Naive B cell (primary cell): ENCODE results near the gene ATP6V1G3. TPM values are rescaled to one million over a fixed set of nuclear protein-coding genes. Genes with fewer than 3 reads are reported as not detected.
A peak's percentile ranks its signal among the peaks of the same experiment; 100 is the strongest.
"Not testable (repeated sequence)": the region's sequence is repeated elsewhere in the genome, so short reads cannot be mapped to it uniquely, and the experiment has no call there.

Experiments used
- ATAC-seq, 2 donors: fragments of 150-1000 bp; cut with Tn5 transposase; 2 replicates each; pipeline ENCODE4 v1.10.0; 2021; ENCODE audit warnings: low read depth in 2 of 2, mild to moderate bottlenecking in 2 of 2, moderate library complexity in 2 of 2
- DNase-seq: peaks from one replicate; pipeline ENCODE4 v3.0.0; 2022
- H3K27ac Mint-ChIP-seq, 6 donors: one replicate each; pipeline ENCODE4 v1.8.0; 2020 to 2022; ENCODE audit warnings: mild to moderate bottlenecking in 6 of 6, mixed read lengths in 6 of 6, moderate library complexity in 5 of 6, inconsistent platforms in 2 of 6
- H3K27me3 Mint-ChIP-seq, 3 donors: one replicate each; pipeline ENCODE4 v1.8.0; 2021 to 2022; ENCODE audit warnings: mixed read lengths in 3 of 3, mild to moderate bottlenecking in 1 of 3
- H3K36me3 Mint-ChIP-seq, 2 donors: one replicate each; pipeline ENCODE4 v1.8.0; 2020 to 2022; ENCODE audit warnings: mixed read lengths in 2 of 2, inconsistent platforms in 1 of 2, mild to moderate bottlenecking in 1 of 2
- H3K4me1 Mint-ChIP-seq, 3 donors: one replicate each; pipeline ENCODE4 v1.8.0; 2020 to 2022; ENCODE audit warnings: mixed read lengths in 3 of 3, inconsistent platforms in 1 of 3, mild to moderate bottlenecking in 1 of 3, moderate library complexity in 1 of 3
- H3K4me3 Mint-ChIP-seq, 8 donors: one replicate each; pipeline ENCODE4 v1.8.0; 2020 to 2022; ENCODE audit warnings: mild to moderate bottlenecking in 8 of 8, mixed read lengths in 8 of 8, moderate library complexity in 8 of 8, inconsistent platforms in 2 of 8
- H3K9me3 Mint-ChIP-seq, 7 donors: one replicate each; pipeline ENCODE4 v1.8.0; 2020 to 2022; ENCODE audit warnings: mixed read lengths in 7 of 7, mild to moderate bottlenecking in 5 of 7, inconsistent platforms in 2 of 7, moderate library complexity in 1 of 7
- polyA plus RNA-seq, 6 donors: library from polyadenylated mRNA; unstranded; fragments of 300-500 nt; fragmentation: Illumina TruSeq; gene quantifications; one replicate each; pipeline ENCODE4 v1.2.3, GENCODE V29; 2021; ENCODE audit warnings: low read depth in 6 of 6

Gene ATP6V1G3, protein sequence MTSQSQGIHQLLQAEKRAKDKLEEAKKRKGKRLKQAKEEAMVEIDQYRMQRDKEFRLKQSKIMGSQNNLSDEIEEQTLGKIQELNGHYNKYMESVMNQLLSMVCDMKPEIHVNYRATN
- not detected for polyA plus RNA-seq

DNA sequence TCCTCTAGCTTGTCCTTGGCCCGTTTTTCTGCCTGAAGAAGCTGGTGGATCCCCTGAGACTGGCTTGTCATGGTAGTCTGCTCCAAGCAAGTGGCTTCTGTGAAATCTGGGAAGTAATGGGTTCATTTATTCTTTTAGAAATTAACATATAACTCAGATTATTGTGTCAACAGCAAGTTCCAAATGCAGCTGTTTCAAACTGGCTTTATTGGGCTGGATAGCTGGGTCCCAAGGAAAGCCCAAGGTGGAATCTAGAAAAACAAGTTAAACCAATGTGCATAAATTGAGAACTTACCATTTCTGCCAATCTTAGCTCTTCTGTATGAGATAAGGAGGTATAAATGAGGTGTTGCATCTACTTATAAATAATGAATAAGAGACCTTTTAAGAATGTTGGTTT lies at the start of gene ATP6V1G3:
Gene ATP6V1G3, minus strand, starts transcription at position 101 of the 400 bp plus-strand sequence. Its CDS starts 30 bp downstream, at position 71.
- Mint-ChIP-seq H3K36me3 (no peaks in the 10 kb centered on the region), H3K27me3 (no peaks in the 10 kb centered on the region), H3K9me3 (peaks cover 0 to 3% (median 0%) of the 10 kb centered on the region in 7 donors), H3K27ac (peak within 1 kb of the TSS; percentile 44 to 91 (median 82)), H3K4me3 (peak within 1 kb of the TSS in 7 of 8 donors; percentile 19 to 77 (median 46)), H3K4me1 (peaks cover 45 to 78% (median 73%) of the 10 kb centered on the region in 3 donors)
- no peak for DNase-seq
- ATAC-seq, result no peak

DNA sequence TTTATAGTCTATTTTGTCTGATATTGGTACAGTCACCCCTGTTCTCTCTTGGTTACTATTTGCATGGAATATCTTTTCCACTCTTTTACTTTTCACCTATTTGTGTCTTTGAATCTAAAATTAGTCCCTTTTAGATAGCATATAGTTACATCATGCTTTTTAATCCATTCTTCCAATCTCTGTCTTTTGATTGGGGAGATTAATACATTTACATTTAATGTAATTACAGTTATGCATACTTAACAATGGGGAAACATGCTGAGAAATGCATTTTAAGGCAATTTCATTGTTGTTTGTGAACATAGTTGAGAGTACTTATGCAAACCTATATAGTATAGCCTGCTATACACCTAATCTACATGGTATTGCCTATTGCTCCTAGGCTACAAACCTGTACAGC lies 48.4 kb upstream of the ATP6V1G3 start:
- no peak for ATAC-seq
- no peak overlapping the region for H3K4me3 Mint-ChIP-seq
- H3K36me3 Mint-ChIP-seq, result peaks cover 19 to 44% of the 10 kb centered on the region in 2 donors
- no peak overlapping the region for H3K27ac Mint-ChIP-seq
- peaks cover 3 to 5% (median 4%) of the 10 kb centered on the region in 3 donors for H3K4me1 Mint-ChIP-seq
- DNase-seq, result no peak
- H3K9me3 Mint-ChIP-seq, result peaks cover 12 to 55% (median 33%) of the 10 kb centered on the region in 7 donors
- H3K27me3 Mint-ChIP-seq, result no peaks in the 10 kb centered on the region

DNA sequence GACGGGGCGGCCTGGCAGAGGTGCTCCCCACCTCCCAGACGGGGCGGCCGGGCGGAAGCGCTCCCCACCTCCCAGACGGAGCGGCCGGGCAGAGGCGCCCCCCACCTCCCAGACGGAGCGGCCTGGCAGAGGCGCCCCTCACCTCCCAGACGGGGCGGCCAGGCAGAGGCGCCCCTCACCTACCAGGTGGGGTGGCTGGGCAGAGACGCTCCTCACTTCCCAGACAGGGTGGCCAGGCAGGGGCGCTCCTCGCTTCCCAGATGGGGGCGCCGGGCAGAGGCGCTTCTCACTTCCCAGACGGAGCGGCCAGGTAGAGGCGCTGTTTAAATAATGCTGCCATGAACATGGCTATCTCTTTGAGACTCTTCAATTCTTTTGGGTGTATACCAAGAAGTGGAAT lies 43.7 kb upstream of the ATP6V1G3 start:
- Mint-ChIP-seq H3K9me3 (peaks cover 13 to 54% (median 26%) of the 10 kb centered on the region in 7 donors), H3K27me3 (no peaks in the 10 kb centered on the region), H3K27ac (peak overlapping the region in 1 of 6 donors; percentile 50), H3K4me3 (no peak overlapping the region), H3K4me1 (peaks cover 3 to 5% (median 4%) of the 10 kb centered on the region in 3 donors), H3K36me3 (peaks cover 6 to 29% of the 10 kb centered on the region in 2 donors)
- DNase-seq (no peak), ATAC-seq (no peak)

DNA sequence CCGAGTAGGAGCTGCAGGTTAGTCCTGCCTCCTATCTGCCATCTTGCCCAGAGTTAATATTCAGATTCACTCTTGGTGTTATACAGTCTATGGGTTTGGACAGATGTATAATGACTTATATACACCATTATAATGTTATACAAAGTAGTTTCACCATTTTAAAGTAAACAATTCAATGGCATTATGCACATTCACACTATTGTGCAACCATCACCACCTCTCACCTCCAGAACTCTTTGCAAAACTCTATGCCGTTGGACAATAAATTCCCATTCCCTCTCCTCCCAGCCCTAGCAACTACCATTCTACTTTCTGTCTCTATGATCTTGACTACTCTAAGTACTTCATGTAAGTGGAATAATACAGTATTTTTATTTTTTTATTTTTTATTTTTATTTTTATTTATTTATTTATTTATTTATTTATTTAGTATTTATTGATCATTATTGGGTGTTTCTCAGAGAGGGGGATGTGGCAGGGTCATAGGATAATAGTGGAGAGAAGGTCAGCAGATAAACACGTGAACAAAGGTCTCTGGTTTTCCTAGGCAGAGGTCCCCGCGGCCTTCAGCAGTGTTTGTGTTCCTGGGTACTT lies 42.8 kb upstream of the ATP6V1G3 start:
- DNase-seq, H3K27ac Mint-ChIP-seq, ATAC-seq, H3K4me1 Mint-ChIP-seq, H3K27me3 Mint-ChIP-seq: not testable (repeated sequence)
- H3K9me3 Mint-ChIP-seq, result peaks cover 13 to 48% (median 22%) of the 10 kb centered on the region in 7 donors
- H3K4me3 Mint-ChIP-seq, result peak overlapping the region in 1 of 8 donors; percentile 42
- H3K36me3 Mint-ChIP-seq, result peaks cover 6 to 24% of the 10 kb centered on the region in 2 donors

DNA sequence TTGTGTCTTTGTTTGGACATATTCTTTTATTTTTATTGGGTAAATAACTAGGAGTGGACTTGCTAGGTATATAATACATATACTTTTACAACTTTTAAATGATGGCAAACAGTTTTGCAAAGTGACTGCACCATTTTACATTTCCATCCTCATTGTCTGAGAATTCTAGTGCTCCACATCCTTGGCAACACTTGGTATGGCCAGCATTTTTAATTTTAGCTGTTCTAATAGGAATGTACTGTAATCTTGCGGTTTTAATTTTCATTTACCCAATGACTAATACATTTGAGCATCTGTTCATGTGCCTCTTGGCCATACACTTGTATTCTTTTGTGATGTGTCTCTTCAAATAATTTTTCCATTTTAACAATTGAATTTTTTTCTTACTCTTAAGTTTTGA lies 37.0 kb upstream of the ATP6V1G3 start:
- no peaks in the 10 kb centered on the region for H3K27me3 Mint-ChIP-seq
- H3K36me3 Mint-ChIP-seq, result peaks cover 0 to 20% of the 10 kb centered on the region in 2 donors
- no peak for DNase-seq
- H3K4me3 Mint-ChIP-seq, result no peak overlapping the region
- peaks cover 9 to 33% (median 19%) of the 10 kb centered on the region in 7 donors for H3K9me3 Mint-ChIP-seq
- H3K4me1 Mint-ChIP-seq, result peaks cover 19 to 35% (median 24%) of the 10 kb centered on the region in 3 donors
- no peak overlapping the region for H3K27ac Mint-ChIP-seq
- ATAC-seq, result no peak

DNA sequence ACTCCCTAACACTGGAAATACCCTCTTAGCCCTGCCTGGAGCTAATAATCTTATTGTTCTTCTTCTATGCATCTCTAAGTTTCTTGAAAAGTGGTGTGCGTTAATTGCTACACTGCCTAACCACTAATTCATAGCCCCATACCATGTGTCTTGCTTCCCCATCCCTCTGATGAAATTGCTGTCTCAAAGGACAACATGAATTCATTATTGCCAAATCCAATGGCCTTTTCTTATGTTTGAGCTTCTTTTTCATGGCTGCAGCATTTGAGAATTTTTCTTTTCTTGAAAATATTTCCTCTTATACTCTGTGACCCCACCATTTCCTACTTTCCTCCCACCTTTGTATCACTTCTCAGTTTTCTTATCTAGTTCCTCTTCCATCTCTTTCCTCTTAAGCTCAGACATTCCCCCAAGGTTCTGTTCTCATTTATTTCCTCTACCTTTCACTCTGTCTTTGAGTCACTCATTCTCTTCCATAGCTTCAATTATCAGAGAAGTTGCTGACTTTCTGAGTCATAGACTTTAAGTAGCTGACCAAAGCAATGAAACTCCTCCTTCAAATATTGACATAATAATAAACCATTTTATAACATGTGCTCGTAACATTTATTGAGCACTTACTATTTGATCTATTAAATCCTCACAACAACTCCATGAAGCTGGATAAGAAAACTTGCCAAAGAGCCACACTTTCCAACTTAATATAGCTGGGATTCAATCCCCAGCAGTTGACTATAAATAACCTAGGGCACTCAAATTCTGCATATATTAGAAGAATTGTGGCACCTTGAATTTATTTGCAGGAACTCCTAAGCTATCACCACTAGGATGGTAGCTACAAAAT lies 35.5 kb upstream of the ATP6V1G3 start:
- ATAC-seq, result peak; percentile 95 to 98
- DNase-seq, result peak; percentile 56
- Mint-ChIP-seq H3K4me3 (peak overlapping the region; percentile 0 to 71 (median 40)), H3K27ac (peak overlapping the region; percentile 29 to 97 (median 83)), H3K4me1 (peaks cover 23 to 35% (median 24%) of the 10 kb centered on the region in 3 donors), H3K27me3 (no peaks in the 10 kb centered on the region), H3K9me3 (peaks cover 0 to 22% (median 10%) of the 10 kb centered on the region in 7 donors), H3K36me3 (peaks cover 0 to 8% of the 10 kb centered on the region in 2 donors)

DNA sequence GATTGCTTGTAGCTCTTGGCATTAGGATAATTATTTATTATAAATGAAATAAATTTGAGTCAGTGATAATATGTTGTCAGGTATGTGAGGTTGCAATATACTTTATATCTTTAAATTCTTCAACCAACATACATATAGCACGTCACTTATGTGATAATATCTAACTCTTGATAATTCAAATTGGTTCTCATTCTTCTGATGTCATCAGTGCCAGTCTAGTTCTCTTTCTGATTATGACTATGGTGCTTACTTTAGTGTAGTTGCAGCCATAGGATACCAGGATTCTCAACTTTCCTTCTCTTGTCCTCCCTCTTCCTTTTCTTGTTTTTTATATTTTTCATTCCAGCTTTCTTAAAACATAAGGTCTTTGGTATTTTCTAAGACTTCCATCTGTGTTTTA lies 34.8 kb upstream of the ATP6V1G3 start:
- no peak for DNase-seq
- Mint-ChIP-seq H3K4me1 (peaks cover 23 to 35% (median 24%) of the 10 kb centered on the region in 3 donors), H3K36me3 (peaks cover 0 to 7% of the 10 kb centered on the region in 2 donors), H3K9me3 (peaks cover 0 to 15% (median 7%) of the 10 kb centered on the region in 7 donors), H3K27me3 (no peaks in the 10 kb centered on the region), H3K4me3 (peak overlapping the region in 7 of 8 donors; percentile 9 to 71 (median 44)), H3K27ac (peak overlapping the region; percentile 29 to 97 (median 83))
- ATAC-seq, result no peak

DNA sequence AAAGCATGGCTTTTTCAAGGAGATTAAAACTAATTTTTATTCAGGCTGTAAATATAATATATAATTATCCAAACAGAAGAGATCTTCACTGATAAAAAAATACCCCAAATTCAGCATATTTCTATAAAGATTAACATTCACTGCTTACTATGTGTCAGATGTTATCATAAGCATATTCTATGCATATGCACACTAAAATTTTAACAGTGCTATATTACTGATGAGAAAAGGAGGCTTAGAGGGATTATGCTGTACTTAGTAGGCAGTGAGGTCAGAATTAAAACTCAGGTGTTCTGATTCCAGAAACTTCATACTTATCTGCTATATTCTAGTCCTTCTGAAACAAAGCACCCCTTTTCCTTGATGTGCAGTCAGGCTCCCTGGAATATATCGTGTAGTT lies 33.8 kb upstream of the ATP6V1G3 start:
- DNase-seq (no peak), ATAC-seq (no peak)
- peaks cover 0 to 9% (median 7%) of the 10 kb centered on the region in 7 donors for H3K9me3 Mint-ChIP-seq
- peaks cover 23 to 35% (median 24%) of the 10 kb centered on the region in 3 donors for H3K4me1 Mint-ChIP-seq
- H3K36me3 Mint-ChIP-seq, result peaks cover 0 to 7% of the 10 kb centered on the region in 2 donors
- peak overlapping the region in 4 of 6 donors; percentile 34 to 76 (median 49) for H3K27ac Mint-ChIP-seq
- no peak overlapping the region for H3K4me3 Mint-ChIP-seq
- no peaks in the 10 kb centered on the region for H3K27me3 Mint-ChIP-seq

DNA sequence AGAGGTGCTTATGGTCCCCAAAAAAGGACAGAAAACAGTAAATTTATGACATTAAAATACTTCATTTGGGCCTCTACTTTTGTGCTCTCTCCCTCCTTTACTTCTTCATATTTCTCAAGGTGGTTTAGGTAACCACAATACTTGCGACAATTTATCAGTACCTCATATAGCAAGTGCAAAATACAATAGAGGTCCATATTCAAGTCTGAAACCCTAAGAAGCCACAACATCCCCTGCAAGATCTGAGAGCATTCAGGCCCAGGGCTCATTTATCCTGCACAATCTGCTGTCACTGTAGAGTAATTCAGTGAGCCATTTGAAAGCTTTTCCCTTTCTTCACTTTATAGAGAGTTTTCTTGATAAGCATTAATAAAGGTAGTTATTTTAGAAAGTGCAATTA lies 24.2 kb upstream of the ATP6V1G3 start:
- no peak overlapping the region for H3K4me3 Mint-ChIP-seq
- peaks cover 0 to 9% (median 8%) of the 10 kb centered on the region in 3 donors for H3K4me1 Mint-ChIP-seq
- peaks cover 0 to 10% of the 10 kb centered on the region in 2 donors for H3K36me3 Mint-ChIP-seq
- DNase-seq, result no peak
- H3K27me3 Mint-ChIP-seq, result no peaks in the 10 kb centered on the region
- H3K9me3 Mint-ChIP-seq, result peaks cover 0 to 6% (median 2%) of the 10 kb centered on the region in 7 donors
- no peak for ATAC-seq
- H3K27ac Mint-ChIP-seq, result peak overlapping the region in 1 of 6 donors; percentile 29

DNA sequence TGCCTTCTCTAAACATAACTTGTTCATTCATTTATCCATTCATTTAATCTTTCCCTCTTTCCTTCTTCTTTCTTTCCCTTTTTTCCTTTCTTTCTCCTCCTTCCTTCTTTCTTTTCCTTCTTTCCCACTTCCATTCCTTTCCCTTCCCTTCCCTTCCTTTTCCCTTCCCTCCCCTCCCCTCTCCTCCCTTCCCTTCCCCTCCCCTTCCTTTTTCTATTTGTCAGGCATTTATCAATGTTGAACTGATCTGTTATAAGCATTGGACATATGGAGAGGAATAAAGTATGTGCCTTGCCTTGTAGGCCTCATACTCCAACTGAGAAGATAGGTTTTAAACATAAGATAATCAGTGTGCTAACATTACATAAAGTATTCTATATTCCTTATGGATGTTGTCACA lies 23.7 kb upstream of the ATP6V1G3 start:
- H3K4me1 Mint-ChIP-seq, result peaks cover under 1 to 9% (median 8%) of the 10 kb centered on the region in 3 donors
- H3K27me3 Mint-ChIP-seq, result no peaks in the 10 kb centered on the region

DNA sequence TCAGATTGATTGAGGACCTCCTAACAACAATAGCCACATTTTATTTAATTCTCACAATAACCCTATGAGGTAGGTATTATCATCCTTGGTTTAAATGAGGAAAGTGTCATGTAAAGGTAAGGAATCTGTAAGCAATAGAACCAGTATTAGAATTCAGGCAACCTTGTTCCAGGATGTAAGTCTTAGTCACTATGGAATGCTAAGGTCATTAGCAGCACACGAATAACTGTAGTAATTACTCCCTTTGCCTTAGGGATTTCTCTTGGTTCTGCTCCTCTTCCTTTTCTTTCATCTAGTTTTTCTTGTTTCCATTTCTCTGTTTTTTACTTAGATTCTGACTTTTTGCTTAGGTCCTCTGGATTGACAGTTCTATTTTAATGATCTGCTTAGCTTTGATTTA lies 23.1 kb upstream of the ATP6V1G3 start:
- H3K4me3 Mint-ChIP-seq, result no peak overlapping the region
- H3K27ac Mint-ChIP-seq, result peak overlapping the region in 2 of 6 donors; percentile 53 to 91
- H3K9me3 Mint-ChIP-seq, result peaks cover 0 to 6% (median 2%) of the 10 kb centered on the region in 7 donors
- H3K36me3 Mint-ChIP-seq, result peaks cover 0 to 10% of the 10 kb centered on the region in 2 donors
- ATAC-seq (no peak), DNase-seq (no peak)
- H3K27me3 Mint-ChIP-seq, result no peaks in the 10 kb centered on the region
- peaks cover 5 to 12% (median 9%) of the 10 kb centered on the region in 3 donors for H3K4me1 Mint-ChIP-seq

More for the DNA sequence above, 23.7 kb upstream of the ATP6V1G3 start:
- ATAC-seq, result no peak
- Mint-ChIP-seq H3K4me3 (no peak overlapping the region), H3K27ac (peak overlapping the region in 1 of 6 donors; percentile 91), H3K36me3 (peaks cover 0 to 10% of the 10 kb centered on the region in 2 donors), H3K9me3 (peaks cover 0 to 6% (median 2%) of the 10 kb centered on the region in 7 donors)
- DNase-seq, result no peak

DNA sequence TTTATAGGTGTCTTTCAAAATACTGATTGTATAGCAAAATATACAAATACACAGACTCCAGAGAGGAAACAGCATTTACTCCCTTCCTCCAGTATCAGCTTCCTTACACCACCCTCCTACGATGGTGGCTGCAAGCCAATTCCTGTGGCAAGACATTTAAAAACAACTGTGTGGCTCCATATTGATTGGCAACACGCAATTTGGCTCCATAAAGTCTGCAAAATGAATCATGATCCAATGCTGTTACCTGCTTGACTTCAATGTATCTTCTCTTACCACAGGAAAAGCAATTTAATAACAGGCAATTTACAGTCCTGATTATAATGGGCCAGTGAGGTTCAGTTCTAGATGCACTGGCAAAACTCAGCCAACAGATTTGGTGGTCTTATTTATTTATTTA lies 19.7 kb upstream of the ATP6V1G3 start:
- H3K9me3 Mint-ChIP-seq, result peaks cover 0 to 7% (median 2%) of the 10 kb centered on the region in 7 donors
- H3K27me3 Mint-ChIP-seq, result no peaks in the 10 kb centered on the region
- no peak overlapping the region for H3K27ac Mint-ChIP-seq
- ATAC-seq, result no peak
- H3K4me3 Mint-ChIP-seq, result no peak overlapping the region
- peaks cover 22 to 32% (median 27%) of the 10 kb centered on the region in 3 donors for H3K4me1 Mint-ChIP-seq
- DNase-seq, result no peak
- no peaks in the 10 kb centered on the region for H3K36me3 Mint-ChIP-seq

DNA sequence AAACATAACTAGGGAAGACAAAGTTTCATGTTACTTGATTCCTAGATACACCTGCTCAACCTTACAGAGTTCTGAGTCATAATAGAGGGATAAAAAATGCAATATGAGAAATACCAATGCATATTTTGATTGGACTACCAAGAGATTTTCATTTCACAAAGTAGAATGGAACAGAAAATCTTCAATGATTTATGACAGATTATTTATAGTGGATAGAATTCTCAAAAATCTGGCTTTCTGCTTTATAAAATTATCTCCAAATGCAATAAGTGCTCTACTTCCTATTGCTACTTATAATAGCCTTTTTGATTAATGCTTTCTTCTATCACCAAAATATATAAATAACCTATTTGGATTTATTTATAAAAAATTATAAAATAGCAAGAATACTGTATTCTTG lies 18.9 kb upstream of the ATP6V1G3 start:
- peaks cover 0 to 7% (median 2%) of the 10 kb centered on the region in 7 donors for H3K9me3 Mint-ChIP-seq
- no peaks in the 10 kb centered on the region for H3K36me3 Mint-ChIP-seq
- H3K27ac Mint-ChIP-seq, result no peak overlapping the region
- H3K27me3 Mint-ChIP-seq, result no peaks in the 10 kb centered on the region
- H3K4me3 Mint-ChIP-seq, result no peak overlapping the region
- peaks cover 30 to 40% (median 35%) of the 10 kb centered on the region in 3 donors for H3K4me1 Mint-ChIP-seq
- no peak for ATAC-seq
- DNase-seq, result no peak
